GM21619 (cell line): Measurements from ENCODE around the gene MPZL3.
"Not testable (repeated sequence)": the region's sequence is repeated elsewhere in the genome, so short reads cannot be mapped to it uniquely, and the experiment has no call there.

Experiments used
- ATAC-seq: cut with Tn5 transposase; IDR thresholded peaks from one replicate; pipeline ENCODE4 v1.9.1; 2021; ENCODE audit not compliant: unreplicated experiment

Gene MPZL3

GRCh38 chr11:118213781-118214180, 38.4 kb downstream of the MPZL3 start:
- ATAC-seq = no peak

DNA sequence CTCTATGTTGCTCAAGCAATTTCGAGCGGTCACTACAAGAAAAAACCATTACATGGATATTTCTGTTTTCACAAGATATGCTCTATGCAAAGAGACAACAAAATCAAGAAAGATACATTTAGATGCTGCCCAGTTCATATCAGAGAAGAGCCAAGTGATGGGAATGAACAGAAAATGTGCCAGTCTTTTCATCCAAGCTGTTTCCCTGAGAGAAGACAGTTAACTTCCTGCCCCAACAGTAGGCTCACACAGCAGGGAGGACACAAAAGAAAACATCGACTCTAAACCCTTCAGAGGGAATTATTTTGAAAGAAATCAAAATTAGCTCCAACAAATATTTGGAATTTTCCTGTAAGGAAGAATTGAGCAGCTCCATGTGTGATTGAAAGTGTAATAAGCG, 39.0 kb downstream of the MPZL3 start:
- no peak for ATAC-seq

DNA sequence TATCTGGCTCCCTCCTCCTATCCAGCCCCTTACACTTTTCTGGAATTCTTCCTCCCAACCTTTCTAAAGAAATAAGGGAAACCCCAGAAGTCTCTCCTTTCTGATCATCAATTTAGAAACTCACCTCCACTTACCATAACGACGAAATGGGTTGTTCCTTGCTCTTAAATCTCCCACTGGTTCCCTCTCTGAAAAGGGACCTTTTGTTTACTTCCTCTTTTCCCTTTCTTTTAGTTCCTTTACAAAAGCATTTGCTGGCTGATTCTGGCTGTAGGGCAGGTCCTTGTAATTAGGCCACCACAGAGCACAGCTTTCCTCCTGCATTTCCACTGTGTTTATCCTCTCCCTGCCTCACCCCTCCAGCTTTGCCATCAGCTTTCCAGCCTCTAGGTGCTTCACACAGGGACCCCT, 39.4 kb downstream of the MPZL3 start:
- ATAC-seq = no peak

DNA sequence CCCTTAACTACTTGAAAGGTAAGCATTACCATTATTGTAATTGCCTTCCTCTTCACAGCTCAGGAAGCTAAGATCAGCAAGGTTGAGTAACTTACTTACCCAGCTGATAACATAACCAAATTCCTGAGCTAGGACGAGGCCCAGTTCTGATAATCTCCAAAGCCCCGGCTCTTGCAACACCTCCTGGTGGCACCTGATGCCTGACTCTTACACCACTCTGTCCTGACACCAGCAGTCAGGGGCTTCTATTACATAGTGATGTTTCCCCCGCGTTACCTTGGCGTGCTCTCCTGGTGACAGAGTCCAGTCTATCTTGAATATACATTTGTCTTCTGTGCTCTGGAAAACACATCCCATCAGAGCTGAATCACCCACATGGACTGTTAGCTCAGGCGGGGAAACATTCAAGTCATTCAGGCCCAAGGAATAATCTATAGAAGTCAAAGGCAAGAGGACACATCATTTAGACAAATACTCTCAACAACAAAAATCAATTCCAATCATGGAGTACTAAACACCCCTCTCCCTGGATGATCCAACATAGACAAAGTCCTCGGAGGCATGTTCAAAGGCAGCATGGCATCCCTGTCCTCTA, 39.9 kb downstream of the MPZL3 start:
- no peak for ATAC-seq

DNA sequence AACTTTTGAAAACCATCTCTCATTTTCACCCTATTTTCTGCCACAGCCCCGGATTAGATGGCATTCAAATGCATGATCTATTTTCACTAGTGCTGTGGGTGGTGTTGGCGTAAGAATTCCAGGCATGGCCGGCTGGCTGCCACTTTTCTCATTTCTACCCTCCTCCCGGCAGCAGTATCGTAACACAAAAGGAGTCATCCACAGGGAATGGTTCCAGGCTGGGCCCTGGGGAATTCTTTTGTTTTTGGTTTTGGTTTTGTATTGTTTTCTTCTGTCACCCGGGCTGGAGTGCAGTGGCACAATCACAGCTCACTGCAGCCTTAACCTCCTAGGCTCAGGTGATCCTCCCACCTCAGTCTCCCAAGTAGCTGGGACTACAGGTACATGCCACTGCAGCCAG, 41.2 kb downstream of the MPZL3 start:
- ATAC-seq = no peak

GRCh38 chr11:118210323-118210722, 41.8 kb downstream of the MPZL3 start:
- no peak for ATAC-seq

GRCh38 chr11:118209033-118209432, 43.1 kb downstream of the MPZL3 start:
- no peak for ATAC-seq

GRCh38 chr11:118207079-118207478, 45.1 kb downstream of the MPZL3 start:
- no peak for ATAC-seq

DNA sequence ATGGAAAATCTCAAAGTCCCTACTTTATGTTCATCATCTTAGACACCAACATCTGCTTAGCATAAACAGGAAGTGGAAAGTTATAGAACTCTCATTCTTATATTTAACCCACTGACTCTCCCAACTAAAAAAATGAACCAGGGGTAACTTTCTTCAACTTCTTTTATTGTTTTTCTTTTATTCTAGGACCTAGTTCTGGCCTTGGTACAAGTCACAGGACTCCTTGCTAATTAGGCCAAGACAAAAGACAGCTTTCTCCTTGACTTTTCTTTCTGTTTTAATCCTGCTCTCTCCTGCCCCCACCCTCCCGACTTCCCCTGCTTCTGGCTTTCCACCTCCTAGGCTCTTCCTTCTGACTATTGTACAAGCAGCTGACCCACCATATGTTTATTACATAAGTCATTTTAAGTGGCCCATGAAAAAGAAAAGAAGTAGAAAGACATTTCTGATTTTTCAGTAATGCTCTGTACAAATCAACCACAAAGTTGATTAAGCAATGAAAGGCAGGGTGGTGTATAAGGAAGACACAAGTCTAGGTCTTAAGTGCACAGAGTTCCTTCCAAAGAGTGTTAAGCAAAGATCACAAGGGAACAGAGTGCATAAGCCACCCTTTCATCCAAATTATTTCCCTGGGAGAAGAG, 45.7 kb downstream of the MPZL3 start:
- no peak for ATAC-seq

- ATAC-seq = no peak
Measured at GRCh38 chr11:118205606-118206378, 46.4 kb downstream of the MPZL3 start.

GRCh38 chr11:118202599-118203422, 49.4 kb downstream of the MPZL3 start:
- ATAC-seq = no peak

DNA sequence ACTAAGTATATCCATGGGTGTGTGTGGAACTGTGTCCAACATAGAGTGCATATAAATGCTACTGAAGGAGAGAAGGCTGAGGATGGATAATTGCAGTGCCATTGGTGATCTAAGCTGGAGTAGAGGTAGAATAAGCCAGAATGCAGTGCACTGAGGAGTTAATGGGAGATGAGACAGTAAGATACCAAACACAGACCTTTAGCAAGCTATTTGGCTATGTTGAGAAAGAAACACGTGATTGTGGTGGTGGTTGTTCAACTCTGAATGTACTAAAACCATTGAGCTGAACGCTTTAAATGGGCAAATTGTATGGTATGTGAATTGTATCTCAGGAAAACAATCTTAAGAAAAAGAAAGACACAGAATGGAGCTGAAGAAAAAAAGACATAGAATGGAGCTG, 50.2 kb downstream of the MPZL3 start:
- no peak for ATAC-seq

DNA sequence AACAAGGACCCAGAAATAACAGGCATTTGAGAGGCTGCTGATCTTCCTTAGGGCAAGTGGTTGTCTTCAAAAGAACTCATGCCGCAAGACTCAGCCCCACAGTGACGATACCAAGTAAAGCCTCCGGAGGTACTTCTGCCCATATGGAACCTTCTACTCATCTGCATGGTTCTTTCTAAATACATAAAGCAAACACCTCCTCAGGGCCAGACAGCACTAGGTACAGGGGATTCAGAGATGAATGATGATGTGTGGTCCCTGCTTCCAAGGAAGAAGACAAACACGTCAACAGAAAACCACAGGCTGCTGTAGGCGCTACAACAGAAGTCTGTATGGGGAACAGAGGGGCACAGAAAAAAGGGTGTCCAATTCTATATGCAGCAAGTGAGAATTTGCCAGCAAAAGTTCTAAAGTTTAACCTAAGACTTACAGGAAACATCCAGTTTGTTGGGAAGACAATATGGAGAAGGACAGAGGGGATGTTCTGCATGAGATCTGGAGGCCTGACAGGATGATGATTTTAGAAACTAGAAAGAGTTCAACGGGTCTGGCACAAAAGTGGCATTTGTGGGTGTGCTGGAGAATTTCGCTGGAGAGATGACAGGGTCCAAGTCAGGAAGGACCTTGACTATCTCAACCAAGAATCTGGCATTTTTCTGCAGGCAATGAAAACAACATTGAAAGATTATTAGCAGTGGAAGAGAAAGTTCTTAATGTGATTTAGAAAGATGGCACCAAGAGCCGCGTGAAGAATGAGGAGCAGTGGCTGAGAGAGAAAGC, 51.1 kb downstream of the MPZL3 start:
- no peak for ATAC-seq

GRCh38 chr11:118200497-118200896, 51.7 kb downstream of the MPZL3 start:
- ATAC-seq = no peak

DNA sequence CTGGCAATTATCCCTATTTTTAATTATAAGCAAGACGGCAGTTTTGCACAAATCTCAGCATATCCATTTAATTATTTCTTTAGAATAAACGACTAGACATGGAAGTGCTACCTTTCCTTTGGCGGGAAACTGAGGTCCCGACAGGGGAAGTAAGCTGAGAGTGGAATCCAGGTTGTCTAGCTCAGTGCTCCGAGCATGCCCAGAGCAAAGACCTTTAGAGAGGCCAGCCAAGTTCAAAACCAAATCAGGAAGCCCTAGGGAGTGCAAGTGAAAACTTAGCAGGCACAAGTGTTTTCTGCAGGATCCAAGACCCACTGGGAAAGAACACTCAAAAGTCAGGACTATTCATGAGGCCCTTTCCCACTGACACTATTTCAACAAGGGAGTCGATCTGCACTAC, 53.0 kb downstream of the MPZL3 start:
- ATAC-seq = no peak

- ATAC-seq = no peak
Measured at GRCh38 chr11:118198370-118198769, 53.8 kb downstream of the MPZL3 start.

DNA sequence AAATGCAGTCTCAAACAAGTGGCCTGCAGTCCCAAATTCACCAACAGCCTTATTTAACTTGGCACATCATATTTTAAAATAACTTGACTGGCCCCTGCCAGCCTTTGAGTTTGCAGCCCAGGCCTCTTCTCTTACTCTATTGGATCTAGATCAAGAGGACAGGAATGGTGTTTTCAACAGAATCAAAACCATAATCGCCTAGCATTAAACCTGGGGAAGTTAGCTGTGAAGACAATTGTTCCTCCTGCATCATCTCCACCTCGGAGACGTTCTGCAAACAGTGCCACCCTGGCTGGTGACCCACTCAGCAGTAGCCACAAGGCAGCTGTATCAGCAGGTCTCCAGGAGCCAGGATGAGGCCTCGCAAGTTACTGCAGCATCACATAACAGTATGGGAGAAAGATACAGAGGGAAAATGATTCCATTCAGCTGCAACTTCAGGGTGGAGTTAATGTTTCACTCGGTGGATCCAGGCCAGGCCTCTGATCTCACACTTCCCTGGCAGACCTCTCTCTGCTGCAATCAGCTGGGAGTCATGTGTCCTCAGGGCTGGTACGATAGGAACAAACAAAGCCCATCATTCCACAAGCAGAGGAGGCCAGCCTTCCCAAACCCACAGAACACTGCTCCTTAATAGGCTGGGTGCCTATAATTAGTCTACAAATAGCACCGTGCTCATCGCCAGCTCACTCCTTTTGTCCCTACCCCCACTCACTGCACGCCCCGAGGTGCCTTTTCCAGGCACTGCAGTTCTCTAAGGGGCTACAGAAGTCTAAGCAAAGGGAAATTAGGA, 57.1 kb downstream of the MPZL3 start:
- no peak for ATAC-seq

- ATAC-seq = no peak
Measured at GRCh38 chr11:118193910-118194566, 58.1 kb downstream of the MPZL3 start.

GRCh38 chr11:118192817-118193216, 59.3 kb downstream of the MPZL3 start:
- ATAC-seq = not testable (repeated sequence)
